GM23248 (cell line): Measurements from ENCODE around the gene NCOA5. TPM values are rescaled to one million over a fixed set of nuclear protein-coding genes. Genes with fewer than 3 reads are reported as not detected.

Source experiments
- DNase-seq: peaks from one replicate; pipeline ENCODE4 v3.0.0-alpha.2; 2015
- H2AFZ ChIP-seq: fragments of 200-600 bp; sonication (generic); 2 replicates; pipeline ENCODE4 v1.6.1; 2016; ENCODE audit warnings: antibody characterized with exemption
- H3F3A ChIP-seq: fragments of 200-600 bp; sonication (generic); 2 replicates; pipeline ENCODE4 v1.6.1; 2016; ENCODE audit warnings: mild to moderate bottlenecking, antibody characterized with exemption, mixed run types; ENCODE audit not compliant: insufficient read depth
- H3K27ac ChIP-seq: fragments of 200-600 bp; sonication (generic); 2 replicates; pipeline ENCODE4 v1.5.1; 2016; ENCODE audit warnings: mild to moderate bottlenecking
- H3K27me3 ChIP-seq: fragments of 200-600 bp; sonication (generic); replicated peaks from 2 replicates; pipeline ENCODE4 v1.6.1; 2016; ENCODE audit warnings: mild to moderate bottlenecking; ENCODE audit not compliant: insufficient read depth
- H3K36me3 ChIP-seq: fragments of 200-600 bp; sonication (generic); 2 replicates; pipeline ENCODE4 v1.6.1; 2016; ENCODE audit warnings: low read depth, mild to moderate bottlenecking
- H3K4me1 ChIP-seq: fragments of 200-600 bp; sonication (generic); 2 replicates; pipeline ENCODE4 v1.6.1; 2016; ENCODE audit warnings: mild to moderate bottlenecking; ENCODE audit not compliant: insufficient read depth
- H3K4me2 ChIP-seq: fragments of 200-600 bp; sonication (generic); one replicate; pipeline ENCODE4 v1.6.1; 2016; ENCODE audit warnings: mild to moderate bottlenecking; ENCODE audit not compliant: unreplicated experiment
- H3K4me3 ChIP-seq: fragments of 200-600 bp; sonication (generic); 2 replicates; pipeline ENCODE4 v1.5.1; 2016; ENCODE audit warnings: mild to moderate bottlenecking
- H3K79me2 ChIP-seq: fragments of 200-600 bp; sonication (generic); 2 replicates; pipeline ENCODE4 v1.6.1; 2016; ENCODE audit warnings: mild to moderate bottlenecking; ENCODE audit not compliant: insufficient read depth
- H3K9ac ChIP-seq: fragments of 200-600 bp; sonication (generic); 2 replicates; pipeline ENCODE4 v1.6.1; 2016; ENCODE audit warnings: mild to moderate bottlenecking
- H3K9me2 ChIP-seq: fragments of 200-600 bp; sonication (generic); 2 replicates; pipeline ENCODE4 v1.6.1; 2016; ENCODE audit warnings: mixed run types, mild to moderate bottlenecking, moderate library complexity; ENCODE audit not compliant: insufficient read depth
- H3K9me3 ChIP-seq: fragments of 200-600 bp; sonication (generic); one replicate; pipeline ENCODE4 v1.6.1; 2017; ENCODE audit warnings: low read depth
- H4K20me1 ChIP-seq: fragments of 200-600 bp; sonication (generic); 2 replicates; pipeline ENCODE4 v1.6.0; 2016; ENCODE audit not compliant: insufficient read depth
- EZH2 ChIP-seq: fragments of 200-600 bp; sonication (generic); IDR thresholded peaks from 2 replicates; pipeline ENCODE4 v1.6.1; 2018; ENCODE audit warnings: antibody characterized with exemption, mild to moderate bottlenecking; ENCODE audit not compliant: insufficient read depth, poor library complexity, severe bottlenecking
- EZH2phosphoT487 ChIP-seq: fragments of 200-600 bp; sonication (generic); IDR thresholded peaks from 2 replicates; pipeline ENCODE4 v1.6.1; 2018; ENCODE audit warnings: antibody characterized with exemption, moderate library complexity, mild to moderate bottlenecking, low read depth; ENCODE audit not compliant: insufficient read depth
- WGBS, 2 experiments: methylation state at CpG; one replicate each; pipeline ENCODE4 v1.1.6; 2015 to 2017; ENCODE audit warnings: low lambda C conversion rate in 2 of 2, low coverage in 1 of 2; ENCODE audit errors: missing lambda C conversion rate in 2 of 2; 5-methylcytosine and 5-hydroxymethylcytosine counted together
- in situ Hi-C: fragments of 300-500 bp; cut with MboI; formaldehyde crosslinking; loops from 2 replicates; pipeline ENCODE4 v1.15.0; 2020
- polyA plus RNA-seq: library from polyadenylated mRNA; unstranded; fragments of >200 nt; fragmentation: Nextera tagmentation; extraction: Ambion mirVana; gene quantifications from 2 replicates; pipeline ENCODE4 v1.2.1, GENCODE V29; 2016
- total RNA-seq: library from RNA; depleted of rRNA; stranded (reverse); fragments of >200 nt; shearing (Covaris generic); gene quantifications from 2 replicates; pipeline ENCODE4 v1.2.3, GENCODE V29; 2014

Gene NCOA5
- total and polyA plus RNA-seq, 2 experiments from 2014 or later = 15.3 to 20.4 TPM

DNA sequence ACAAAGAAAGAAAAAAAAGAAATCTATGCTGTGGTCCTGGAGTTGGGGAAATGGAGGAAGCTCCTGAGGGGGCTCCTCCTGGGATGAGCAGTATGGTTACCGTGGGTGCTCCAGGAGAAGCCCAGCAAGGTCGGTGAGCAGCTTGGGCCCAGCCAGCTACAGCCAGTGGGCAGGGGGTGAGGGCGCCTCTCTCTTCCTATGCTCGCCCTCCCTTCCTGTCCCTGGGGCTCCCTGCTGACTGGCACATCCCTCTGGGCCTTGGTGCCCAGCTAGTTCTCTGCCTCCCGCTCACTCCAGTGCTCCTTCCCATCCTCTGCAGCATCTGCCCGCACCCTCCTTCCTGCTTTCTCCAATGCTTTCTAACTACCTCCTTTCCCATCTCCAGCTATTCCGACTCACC, 45.0 kb upstream of the NCOA5 start:
- Histone ChIP-seq H3K9me3 (no peaks in the 10 kb centered on the region), H3K9me2 (no peaks in the 10 kb centered on the region), H3K4me1 (no peaks in the 10 kb centered on the region), H3K27ac (no peak overlapping the region), H3F3A (no peaks in the 10 kb centered on the region), H3K36me3 (no peaks in the 10 kb centered on the region), H3K79me2 (no peaks in the 10 kb centered on the region), H3K4me3 (no peak overlapping the region), H3K27me3 (peaks cover 22% of the 10 kb centered on the region), H4K20me1 (no peaks in the 10 kb centered on the region), H3K4me2 (no peak overlapping the region), H3K9ac (no peak overlapping the region), H2AFZ (no peak overlapping the region)
- 62 to 81% methylated on average over 6 to 7 of the region's 7 CpGs for WGBS, 2 experiments
- in situ Hi-C loops = loop anchor here (10.0 to 25.0 kb wide), 2 partner anchors 210 to 303 kb away; no protein-coding TSS in a partner anchor
- no peak for DNase-seq
- TF ChIP-seq EZH2 (no peak), EZH2phosphoT487 (no peak)

- no peaks in the 10 kb centered on the region for H3K79me2 ChIP-seq
- TF ChIP-seq EZH2 = no peak
- no peak for TF ChIP-seq EZH2phosphoT487
- peaks cover 25% of the 10 kb centered on the region for H3K27me3 ChIP-seq
- H3K9me3 ChIP-seq = no peaks in the 10 kb centered on the region
- no peaks in the 10 kb centered on the region for H3K9me2 ChIP-seq
- H3K36me3 ChIP-seq = no peaks in the 10 kb centered on the region
- DNase-seq = no peak
- H3K4me3 ChIP-seq = no peak overlapping the region
- in situ Hi-C loops = loop anchor here (10.0 to 25.0 kb wide), 2 partner anchors 211 to 303 kb away; no protein-coding TSS in a partner anchor
- no peak overlapping the region for H2AFZ ChIP-seq
- WGBS, 2 experiments = 54 to 58% methylated on average over 11 of the region's 11 CpGs
- no peak overlapping the region for H3K4me2 ChIP-seq
- H3K4me1 ChIP-seq = no peaks in the 10 kb centered on the region
- no peak overlapping the region for H3K9ac ChIP-seq
- no peaks in the 10 kb centered on the region for H4K20me1 ChIP-seq
- H3F3A ChIP-seq = no peaks in the 10 kb centered on the region
- H3K27ac ChIP-seq = no peak overlapping the region
Measured at GRCh38 chr20:46133886-46134654, 44.3 kb upstream of the NCOA5 start.

- H3K4me1 ChIP-seq = no peaks in the 10 kb centered on the region
- H3K27ac ChIP-seq = no peak overlapping the region
- TF ChIP-seq EZH2 (no peak), EZH2phosphoT487 (no peak)
- H3K4me3 ChIP-seq = no peak overlapping the region
- H3K79me2 ChIP-seq = no peaks in the 10 kb centered on the region
- H4K20me1 ChIP-seq = no peaks in the 10 kb centered on the region
- no peak overlapping the region for H3K4me2 ChIP-seq
- H3K9me3 ChIP-seq = no peaks in the 10 kb centered on the region
- 7% methylated on average over 17 of the region's 17 CpGs for WGBS, 2 experiments
- no peak overlapping the region for H2AFZ ChIP-seq
- no peaks in the 10 kb centered on the region for H3K36me3 ChIP-seq
- H3F3A ChIP-seq = no peaks in the 10 kb centered on the region
- in situ Hi-C loops = loop anchor here (10.0 to 25.0 kb wide), 2 partner anchors 212 to 305 kb away; no protein-coding TSS in a partner anchor
- no peak overlapping the region for H3K9ac ChIP-seq
- H3K27me3 ChIP-seq = peaks cover 29% of the 10 kb centered on the region
- peak; percentile 79 for DNase-seq
- no peaks in the 10 kb centered on the region for H3K9me2 ChIP-seq
Measured at GRCh38 chr20:46132705-46133120, 43.0 kb upstream of the NCOA5 start.

DNA sequence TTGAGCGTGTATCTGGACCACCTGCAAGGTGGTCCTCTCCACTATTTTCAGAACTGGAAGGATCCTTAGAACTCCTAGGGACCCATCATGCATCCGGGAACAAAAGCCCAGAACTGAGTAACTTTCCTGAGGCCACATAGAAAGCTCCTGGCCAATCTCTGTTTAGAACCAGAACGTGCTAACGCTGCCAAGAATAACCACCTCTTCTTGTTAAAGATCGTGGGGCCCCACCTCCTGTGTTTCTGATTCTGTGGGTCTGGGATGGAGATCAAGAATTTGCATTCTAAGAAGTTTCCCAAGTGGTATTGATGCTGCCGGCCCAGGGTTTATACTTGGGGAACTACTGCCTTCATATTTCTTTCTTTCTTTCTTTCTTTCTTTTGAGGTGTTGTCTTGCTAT, 41.6 kb upstream of the NCOA5 start:
- peak; percentile 35 for DNase-seq
- in situ Hi-C loops = loop anchor here (10.0 to 25.0 kb wide), 2 partner anchors 213 to 306 kb away; no protein-coding TSS in a partner anchor
- 14 to 30% methylated on average over 6 of the region's 6 CpGs for WGBS, 2 experiments

More for the DNA sequence above, 41.6 kb upstream of the NCOA5 start:
- no peaks in the 10 kb centered on the region for H3K9me3 ChIP-seq
- peaks cover 30% of the 10 kb centered on the region for H3K27me3 ChIP-seq
- no peaks in the 10 kb centered on the region for H4K20me1 ChIP-seq
- no peak overlapping the region for H2AFZ ChIP-seq
- H3F3A ChIP-seq = no peaks in the 10 kb centered on the region
- H3K4me1 ChIP-seq = no peaks in the 10 kb centered on the region
- no peak overlapping the region for H3K27ac ChIP-seq
- H3K9ac ChIP-seq = no peak overlapping the region
- no peak overlapping the region for H3K4me2 ChIP-seq
- no peak for TF ChIP-seq EZH2
- TF ChIP-seq EZH2phosphoT487 = no peak
- no peak overlapping the region for H3K4me3 ChIP-seq
- no peaks in the 10 kb centered on the region for H3K36me3 ChIP-seq
- no peaks in the 10 kb centered on the region for H3K9me2 ChIP-seq
- no peaks in the 10 kb centered on the region for H3K79me2 ChIP-seq
